SK-N-SH treated with all-trans-retinoic acid at 6 μM for 48 hours (cell line): Measurements from ENCODE around the gene QKI.

Experiments
- ARNTL ChIP-seq: fragments of 450-650 bp; formaldehyde crosslinking; IDR thresholded peaks from 2 replicates; pipeline ENCODE4 v1.5.0; 2020; ENCODE audit warnings: low read depth, mild to moderate bottlenecking, moderate library complexity, borderline replicate concordance
- CSDC2 ChIP-seq: fragments of 250-450 bp; sonication (Bioruptor Pico); IDR thresholded peaks from 2 replicates; pipeline ENCODE4 v1.5.0; 2020; ENCODE audit warnings: mild to moderate bottlenecking, moderate library complexity
- ESRRG ChIP-seq: fragments of 250-450 bp; sonication (Bioruptor Pico); IDR thresholded peaks from 2 replicates; pipeline ENCODE4 v1.6.1; 2021; ENCODE audit warnings: mild to moderate bottlenecking
- OSR1 ChIP-seq: fragments of 250-450 bp; sonication (Bioruptor Pico); IDR thresholded peaks from 2 replicates; pipeline ENCODE4 v1.8.0; 2022; ENCODE audit warnings: moderate library complexity, mild to moderate bottlenecking, inconsistent platforms
- POU6F1 ChIP-seq: fragments of 250-450 bp; sonication (Bioruptor Pico); IDR thresholded peaks from 2 replicates; pipeline ENCODE4 v1.8.0; 2021; ENCODE audit warnings: low read depth, mild to moderate bottlenecking, moderate library complexity, borderline replicate concordance
- PPARA ChIP-seq: fragments of 250-450 bp; sonication (Bioruptor Pico); IDR thresholded peaks from 2 replicates; pipeline ENCODE4 v1.5.0; 2020; ENCODE audit warnings: mild to moderate bottlenecking, borderline replicate concordance
- RARB ChIP-seq: fragments of 250-450 bp; sonication (Bioruptor Pico); IDR thresholded peaks from 2 replicates; pipeline ENCODE4 v1.8.0; 2021; ENCODE audit warnings: mild to moderate bottlenecking, moderate library complexity
- SNAI2 ChIP-seq: fragments of 250-450 bp; sonication (Bioruptor Pico); IDR thresholded peaks from 2 replicates; pipeline ENCODE4 v1.5.0; 2020; ENCODE audit warnings: mild to moderate bottlenecking, moderate library complexity
- TOX ChIP-seq: fragments of 250-450 bp; sonication (Bioruptor Pico); IDR thresholded peaks from 2 replicates; pipeline ENCODE4 v1.8.0; 2021; ENCODE audit warnings: mild to moderate bottlenecking, moderate library complexity, borderline replicate concordance
- ZC3H10 ChIP-seq: fragments of 250-450 bp; sonication (Bioruptor Pico); IDR thresholded peaks from 2 replicates; pipeline ENCODE4 v1.5.1; 2021; ENCODE audit warnings: mild to moderate bottlenecking, moderate library complexity
- ZNF565 ChIP-seq: fragments of 450-650 bp; formaldehyde crosslinking; conservative IDR thresholded peaks from 2 replicates; pipeline ENCODE4 v1.5.0; 2020; ENCODE audit warnings: low read depth, mild to moderate bottlenecking, moderate library complexity
- TF ChIP-seq, protein P1 (sequence below): fragments of 250-450 bp; sonication (Bioruptor Pico); IDR thresholded peaks from 2 replicates; pipeline ENCODE4 v1.8.0; 2020; ENCODE audit warnings: mild to moderate bottlenecking, moderate library complexity, borderline replicate concordance
- TF ChIP-seq, protein P2 (sequence below): fragments of 250-450 bp; sonication (Bioruptor Pico); IDR thresholded peaks from 2 replicates; pipeline ENCODE4 v1.5.0; 2020; ENCODE audit warnings: mild to moderate bottlenecking, moderate library complexity
- TF ChIP-seq, protein P3 (sequence below): fragments of 250-450 bp; sonication (Bioruptor Pico); IDR thresholded peaks from 2 replicates; pipeline ENCODE4 v1.5.1; 2020; ENCODE audit warnings: low read depth, mild to moderate bottlenecking, moderate library complexity

GRCh38 chr6:163613025-163613424, 198.5 kb downstream of the QKI start:
- TF ChIP-seq OSR1 (CRISPR knock-in tag) (no peak), ZC3H10 (CRISPR knock-in tag) (no peak), SNAI2 (CRISPR knock-in tag) (no peak), RARB (no peak), ARNTL (CRISPR knock-in tag) (no peak), ESRRG (CRISPR knock-in tag) (no peak), CSDC2 (CRISPR knock-in tag) (no peak), PPARA (CRISPR knock-in tag) (no peak), TOX (no peak), ZNF565 (CRISPR knock-in tag) (no peak), POU6F1 (CRISPR knock-in tag) (no peak)
- TF ChIP-seq, protein P1, sequence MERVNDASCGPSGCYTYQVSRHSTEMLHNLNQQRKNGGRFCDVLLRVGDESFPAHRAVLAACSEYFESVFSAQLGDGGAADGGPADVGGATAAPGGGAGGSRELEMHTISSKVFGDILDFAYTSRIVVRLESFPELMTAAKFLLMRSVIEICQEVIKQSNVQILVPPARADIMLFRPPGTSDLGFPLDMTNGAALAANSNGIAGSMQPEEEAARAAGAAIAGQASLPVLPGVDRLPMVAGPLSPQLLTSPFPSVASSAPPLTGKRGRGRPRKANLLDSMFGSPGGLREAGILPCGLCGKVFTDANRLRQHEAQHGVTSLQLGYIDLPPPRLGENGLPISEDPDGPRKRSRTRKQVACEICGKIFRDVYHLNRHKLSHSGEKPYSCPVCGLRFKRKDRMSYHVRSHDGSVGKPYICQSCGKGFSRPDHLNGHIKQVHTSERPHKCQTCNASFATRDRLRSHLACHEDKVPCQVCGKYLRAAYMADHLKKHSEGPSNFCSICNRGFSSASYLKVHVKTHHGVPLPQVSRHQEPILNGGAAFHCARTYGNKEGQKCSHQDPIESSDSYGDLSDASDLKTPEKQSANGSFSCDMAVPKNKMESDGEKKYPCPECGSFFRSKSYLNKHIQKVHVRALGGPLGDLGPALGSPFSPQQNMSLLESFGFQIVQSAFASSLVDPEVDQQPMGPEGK, result no peak
- TF ChIP-seq, protein P2, sequence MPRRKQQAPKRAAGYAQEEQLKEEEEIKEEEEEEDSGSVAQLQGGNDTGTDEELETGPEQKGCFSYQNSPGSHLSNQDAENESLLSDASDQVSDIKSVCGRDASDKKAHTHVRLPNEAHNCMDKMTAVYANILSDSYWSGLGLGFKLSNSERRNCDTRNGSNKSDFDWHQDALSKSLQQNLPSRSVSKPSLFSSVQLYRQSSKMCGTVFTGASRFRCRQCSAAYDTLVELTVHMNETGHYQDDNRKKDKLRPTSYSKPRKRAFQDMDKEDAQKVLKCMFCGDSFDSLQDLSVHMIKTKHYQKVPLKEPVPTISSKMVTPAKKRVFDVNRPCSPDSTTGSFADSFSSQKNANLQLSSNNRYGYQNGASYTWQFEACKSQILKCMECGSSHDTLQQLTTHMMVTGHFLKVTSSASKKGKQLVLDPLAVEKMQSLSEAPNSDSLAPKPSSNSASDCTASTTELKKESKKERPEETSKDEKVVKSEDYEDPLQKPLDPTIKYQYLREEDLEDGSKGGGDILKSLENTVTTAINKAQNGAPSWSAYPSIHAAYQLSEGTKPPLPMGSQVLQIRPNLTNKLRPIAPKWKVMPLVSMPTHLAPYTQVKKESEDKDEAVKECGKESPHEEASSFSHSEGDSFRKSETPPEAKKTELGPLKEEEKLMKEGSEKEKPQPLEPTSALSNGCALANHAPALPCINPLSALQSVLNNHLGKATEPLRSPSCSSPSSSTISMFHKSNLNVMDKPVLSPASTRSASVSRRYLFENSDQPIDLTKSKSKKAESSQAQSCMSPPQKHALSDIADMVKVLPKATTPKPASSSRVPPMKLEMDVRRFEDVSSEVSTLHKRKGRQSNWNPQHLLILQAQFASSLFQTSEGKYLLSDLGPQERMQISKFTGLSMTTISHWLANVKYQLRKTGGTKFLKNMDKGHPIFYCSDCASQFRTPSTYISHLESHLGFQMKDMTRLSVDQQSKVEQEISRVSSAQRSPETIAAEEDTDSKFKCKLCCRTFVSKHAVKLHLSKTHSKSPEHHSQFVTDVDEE (CRISPR knock-in tag), result no peak
- TF ChIP-seq, protein P3, sequence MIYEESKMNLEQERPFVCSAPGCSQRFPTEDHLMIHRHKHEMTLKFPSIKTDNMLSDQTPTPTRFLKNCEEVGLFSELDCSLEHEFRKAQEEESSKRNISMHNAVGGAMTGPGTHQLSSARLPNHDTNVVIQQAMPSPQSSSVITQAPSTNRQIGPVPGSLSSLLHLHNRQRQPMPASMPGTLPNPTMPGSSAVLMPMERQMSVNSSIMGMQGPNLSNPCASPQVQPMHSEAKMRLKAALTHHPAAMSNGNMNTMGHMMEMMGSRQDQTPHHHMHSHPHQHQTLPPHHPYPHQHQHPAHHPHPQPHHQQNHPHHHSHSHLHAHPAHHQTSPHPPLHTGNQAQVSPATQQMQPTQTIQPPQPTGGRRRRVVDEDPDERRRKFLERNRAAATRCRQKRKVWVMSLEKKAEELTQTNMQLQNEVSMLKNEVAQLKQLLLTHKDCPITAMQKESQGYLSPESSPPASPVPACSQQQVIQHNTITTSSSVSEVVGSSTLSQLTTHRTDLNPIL (CRISPR knock-in tag), result no peak
